Mesothelial cell of epicardium (in vitro differentiated cells): ENCODE measurements around the gene EPB42. TPM values are rescaled to one million over a fixed set of nuclear protein-coding genes. Genes with fewer than 3 reads are reported as not detected.

Experiments used
- DNase-seq, 2 experiments: peaks; one replicate each; pipeline ENCODE4 v3.0.0; 2021; ENCODE audit warnings: low spot score in 2 of 2; ENCODE audit not compliant: unreplicated experiment in 2 of 2
- H3K27ac Mint-ChIP-seq: 2 replicates; pipeline ENCODE4 v1.8.0; 2021; ENCODE audit warnings: mixed read lengths
- H3K27me3 Mint-ChIP-seq: 2 replicates; pipeline ENCODE4 v1.8.0; 2021; ENCODE audit warnings: low read depth, mixed read lengths
- H3K36me3 Mint-ChIP-seq: 2 replicates; pipeline ENCODE4 v1.8.0; 2021; ENCODE audit warnings: mixed read lengths
- H3K4me1 Mint-ChIP-seq: 2 replicates; pipeline ENCODE4 v1.8.0; 2021; ENCODE audit warnings: mixed read lengths
- H3K4me3 Mint-ChIP-seq: 2 replicates; pipeline ENCODE4 v1.8.0; 2021; ENCODE audit warnings: mild to moderate bottlenecking, moderate library complexity, mixed read lengths
- H3K9me3 Mint-ChIP-seq: 2 replicates; pipeline ENCODE4 v1.8.0; 2021; ENCODE audit warnings: mixed read lengths
- total RNA-seq: library from RNA; stranded (reverse); gene quantifications from 3 replicates; pipeline ENCODE4 v1.2.1, GENCODE V29; 2021
- TF ChIP-seq, protein P1 (sequence below): fragments of 200-600 bp; sonication (generic); IDR thresholded peaks from one replicate; pipeline ENCODE4 v1.5.0; 2021; ENCODE audit warnings: antibody characterized with exemption; ENCODE audit not compliant: unreplicated experiment

The EPB42 gene
- total RNA-seq, 1 donor from 2014 or later = 0.13 TPM

DNA sequence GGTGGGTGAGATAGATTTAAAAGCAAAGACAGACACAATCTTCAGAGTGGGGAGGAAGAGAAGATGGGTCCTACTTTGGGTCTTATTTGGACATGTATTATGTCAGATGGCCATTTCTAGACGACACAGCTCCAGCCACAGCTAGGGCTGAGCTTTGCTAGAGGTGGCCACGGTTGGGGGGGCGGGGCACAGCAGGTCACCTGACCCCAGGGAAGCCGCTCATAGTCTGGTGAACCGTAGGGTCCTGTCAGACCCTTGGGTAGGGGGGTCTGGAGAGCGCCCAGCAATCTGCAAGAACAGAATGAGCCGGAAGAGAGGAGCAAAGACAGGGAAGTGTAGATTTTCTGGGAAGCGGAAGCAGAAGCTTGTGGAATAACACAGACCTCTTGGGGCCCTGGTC, 6.6 kb downstream of the EPB42 start:
- Mint-ChIP-seq H3K36me3 (no peaks in the 10 kb centered on the region), H3K4me1 (peaks cover 1% of the 10 kb centered on the region), H3K27me3 (peaks cover 20% of the 10 kb centered on the region), H3K27ac (no peak overlapping the region), H3K4me3 (no peak overlapping the region), H3K9me3 (peaks cover 3% of the 10 kb centered on the region)
- DNase-seq = no peak
- TF ChIP-seq, protein P1, sequence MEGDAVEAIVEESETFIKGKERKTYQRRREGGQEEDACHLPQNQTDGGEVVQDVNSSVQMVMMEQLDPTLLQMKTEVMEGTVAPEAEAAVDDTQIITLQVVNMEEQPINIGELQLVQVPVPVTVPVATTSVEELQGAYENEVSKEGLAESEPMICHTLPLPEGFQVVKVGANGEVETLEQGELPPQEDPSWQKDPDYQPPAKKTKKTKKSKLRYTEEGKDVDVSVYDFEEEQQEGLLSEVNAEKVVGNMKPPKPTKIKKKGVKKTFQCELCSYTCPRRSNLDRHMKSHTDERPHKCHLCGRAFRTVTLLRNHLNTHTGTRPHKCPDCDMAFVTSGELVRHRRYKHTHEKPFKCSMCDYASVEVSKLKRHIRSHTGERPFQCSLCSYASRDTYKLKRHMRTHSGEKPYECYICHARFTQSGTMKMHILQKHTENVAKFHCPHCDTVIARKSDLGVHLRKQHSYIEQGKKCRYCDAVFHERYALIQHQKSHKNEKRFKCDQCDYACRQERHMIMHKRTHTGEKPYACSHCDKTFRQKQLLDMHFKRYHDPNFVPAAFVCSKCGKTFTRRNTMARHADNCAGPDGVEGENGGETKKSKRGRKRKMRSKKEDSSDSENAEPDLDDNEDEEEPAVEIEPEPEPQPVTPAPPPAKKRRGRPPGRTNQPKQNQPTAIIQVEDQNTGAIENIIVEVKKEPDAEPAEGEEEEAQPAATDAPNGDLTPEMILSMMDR = no peak

DNA sequence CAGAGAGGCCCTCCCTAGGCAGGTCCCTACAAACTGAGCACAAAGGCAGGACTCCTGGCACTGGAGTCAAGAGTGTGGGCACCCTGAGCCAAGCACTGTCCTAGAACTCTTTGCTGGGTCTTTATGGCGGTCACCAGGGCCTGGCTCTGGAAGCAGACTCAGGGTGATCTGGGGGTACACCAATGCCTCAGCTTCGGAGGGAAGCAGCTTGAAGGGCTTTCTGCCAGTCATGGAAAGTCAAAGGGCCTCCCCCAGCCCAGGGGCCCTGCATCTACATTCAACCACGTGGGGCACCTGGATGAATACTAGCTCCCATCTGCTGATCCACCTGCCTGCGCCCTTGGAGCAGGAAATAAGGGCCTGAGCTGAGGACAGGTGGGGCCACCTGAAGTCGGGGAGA, 7.4 kb downstream of the EPB42 start:
- TF ChIP-seq, protein P1 = no peak
- Mint-ChIP-seq H3K27me3 (peaks cover 27% of the 10 kb centered on the region), H3K36me3 (no peaks in the 10 kb centered on the region), H3K4me1 (no peaks in the 10 kb centered on the region), H3K9me3 (peaks cover 3% of the 10 kb centered on the region), H3K27ac (no peak overlapping the region), H3K4me3 (no peak overlapping the region)
- DNase-seq = no peak

DNA sequence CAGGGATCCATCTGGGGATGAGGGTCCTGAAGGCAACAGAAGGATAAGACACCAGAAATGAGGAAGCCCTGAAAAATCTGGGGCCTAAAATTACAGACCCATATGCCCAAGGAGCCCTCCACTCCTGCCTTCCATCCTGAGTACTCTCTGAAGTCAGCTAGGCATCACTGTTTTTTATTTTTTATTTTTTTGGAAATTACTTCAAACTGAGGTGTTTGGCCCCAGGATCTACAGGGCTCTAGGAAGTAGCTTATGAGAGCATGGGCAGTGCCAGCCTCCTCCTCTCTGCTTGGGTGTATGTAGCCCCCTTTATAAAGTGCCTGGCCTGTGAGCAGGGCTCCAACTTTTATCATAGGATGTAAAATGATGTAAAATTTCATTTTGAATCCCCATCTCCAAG, 7.9 kb downstream of the EPB42 start:
- DNase-seq = no peak
- no peaks in the 10 kb centered on the region for H3K4me1 Mint-ChIP-seq
- no peak overlapping the region for H3K27ac Mint-ChIP-seq
- no peak overlapping the region for H3K4me3 Mint-ChIP-seq
- H3K9me3 Mint-ChIP-seq = peaks cover 3% of the 10 kb centered on the region
- peaks cover 32% of the 10 kb centered on the region for H3K27me3 Mint-ChIP-seq
- TF ChIP-seq, protein P1 = no peak
- no peaks in the 10 kb centered on the region for H3K36me3 Mint-ChIP-seq

DNA sequence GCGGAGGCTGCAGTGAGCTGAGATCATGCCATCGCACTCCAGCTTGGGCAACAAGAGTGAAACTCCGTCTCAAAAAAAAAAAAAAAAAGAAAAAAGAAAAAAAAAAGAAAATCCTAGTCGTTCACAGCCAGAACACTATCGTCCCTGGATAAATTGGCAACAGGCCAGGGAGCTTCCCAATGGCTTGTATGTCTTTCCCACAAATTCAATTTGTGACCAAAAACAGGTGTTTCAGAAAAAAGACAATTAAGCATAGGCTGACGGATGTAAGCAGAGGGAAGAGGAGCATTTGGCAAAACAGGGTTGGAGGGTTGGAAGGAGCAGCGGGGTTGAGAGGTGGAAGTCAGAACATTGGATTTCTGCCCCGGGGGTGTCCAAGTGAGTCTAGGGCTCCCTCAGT, 8.5 kb downstream of the EPB42 start:
- Mint-ChIP-seq H3K9me3 (peaks cover 3% of the 10 kb centered on the region), H3K4me1 (no peaks in the 10 kb centered on the region), H3K27ac (no peak overlapping the region), H3K27me3 (peaks cover 38% of the 10 kb centered on the region), H3K4me3 (no peak overlapping the region), H3K36me3 (no peaks in the 10 kb centered on the region)
- TF ChIP-seq, protein P1 = no peak
- no peak for DNase-seq

DNA sequence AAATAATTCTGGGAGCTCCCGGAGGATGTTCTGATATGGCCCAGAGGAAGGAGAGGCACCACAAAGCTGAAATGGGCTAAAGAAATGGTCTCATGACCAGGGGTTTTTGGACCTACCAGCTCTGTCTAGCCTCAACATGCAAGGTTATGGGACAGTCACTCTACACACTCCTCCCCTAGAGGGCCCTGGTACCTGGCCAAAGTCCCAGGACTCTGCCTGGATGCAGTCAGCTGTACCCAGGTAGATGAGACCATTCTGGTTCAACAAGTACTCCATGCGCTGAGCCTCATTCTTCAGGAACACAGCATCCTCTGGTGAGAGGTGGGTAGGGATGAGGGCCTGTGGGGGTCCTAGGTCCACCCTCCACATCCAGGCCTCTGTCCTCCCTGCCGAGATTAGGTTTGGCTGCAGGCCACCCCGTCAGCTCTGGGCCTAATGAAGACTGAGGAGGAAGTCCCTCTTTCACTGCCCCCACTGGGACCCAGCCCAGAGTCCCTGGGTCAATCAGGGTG, 9.5 kb downstream of the EPB42 start:
- no peak for DNase-seq
- H3K36me3 Mint-ChIP-seq = no peaks in the 10 kb centered on the region
- no peak overlapping the region for H3K27ac Mint-ChIP-seq
- TF ChIP-seq, protein P1 = no peak
- peaks cover 40% of the 10 kb centered on the region for H3K27me3 Mint-ChIP-seq
- no peak overlapping the region for H3K4me3 Mint-ChIP-seq
- H3K4me1 Mint-ChIP-seq = no peaks in the 10 kb centered on the region
- no peaks in the 10 kb centered on the region for H3K9me3 Mint-ChIP-seq

DNA sequence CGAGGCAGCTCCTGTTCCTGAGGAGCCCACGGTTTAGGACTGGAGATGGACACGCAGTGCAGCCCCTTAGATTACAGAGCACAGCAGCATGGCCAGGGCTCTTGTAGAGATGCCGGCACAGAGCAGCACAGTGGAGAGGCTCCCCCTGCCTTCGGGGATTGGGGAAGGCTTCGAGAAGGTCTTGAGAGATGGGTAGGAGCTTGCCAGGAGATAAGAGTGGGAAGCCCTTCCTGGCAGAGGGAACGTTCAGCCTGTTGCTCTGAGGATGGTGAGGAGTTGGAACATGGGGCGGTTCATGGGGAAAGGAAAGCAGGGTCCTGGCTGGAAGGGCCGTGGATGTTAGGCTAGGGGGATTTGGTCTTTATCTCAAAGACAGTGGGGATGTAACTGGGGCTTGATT, 10.0 kb downstream of the EPB42 start:
- TF ChIP-seq, protein P1 = no peak
- no peaks in the 10 kb centered on the region for H3K4me1 Mint-ChIP-seq
- peaks cover 45% of the 10 kb centered on the region for H3K27me3 Mint-ChIP-seq
- DNase-seq = no peak
- no peak overlapping the region for H3K4me3 Mint-ChIP-seq
- no peaks in the 10 kb centered on the region for H3K9me3 Mint-ChIP-seq
- no peak overlapping the region for H3K27ac Mint-ChIP-seq
- H3K36me3 Mint-ChIP-seq = no peaks in the 10 kb centered on the region
